HG03521 (cell line): ENCODE measurements around the gene FABP3.
"Not testable (repeated sequence)": the region's sequence is repeated elsewhere in the genome, so short reads cannot be mapped to it uniquely, and the experiment has no call there.

Source experiments
- ATAC-seq: cut with Tn5 transposase; IDR thresholded peaks from one replicate; pipeline ENCODE4 v1.9.1; 2021; ENCODE audit warnings: mild to moderate bottlenecking, moderate library complexity; ENCODE audit not compliant: unreplicated experiment

Gene FABP3

DNA sequence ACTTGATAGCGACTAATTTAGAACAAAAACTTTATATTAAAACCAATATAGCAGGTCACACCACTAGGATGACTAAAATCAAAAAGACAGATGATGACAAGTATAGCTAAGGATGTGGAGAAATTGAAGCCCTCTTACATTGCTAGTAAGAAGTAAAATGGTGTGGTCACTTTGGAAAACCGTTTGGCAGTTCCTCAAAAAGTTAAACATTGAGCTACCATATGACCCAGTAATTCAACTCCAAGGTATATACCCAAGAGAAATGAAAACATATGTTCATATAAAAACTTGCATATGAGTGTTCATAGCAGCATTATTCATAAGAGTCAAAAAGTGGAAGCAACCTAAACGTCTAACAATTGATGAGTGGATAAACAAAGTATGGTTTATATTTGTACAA is 27.1 kb upstream of the FABP3 start:
- no peak for ATAC-seq

DNA sequence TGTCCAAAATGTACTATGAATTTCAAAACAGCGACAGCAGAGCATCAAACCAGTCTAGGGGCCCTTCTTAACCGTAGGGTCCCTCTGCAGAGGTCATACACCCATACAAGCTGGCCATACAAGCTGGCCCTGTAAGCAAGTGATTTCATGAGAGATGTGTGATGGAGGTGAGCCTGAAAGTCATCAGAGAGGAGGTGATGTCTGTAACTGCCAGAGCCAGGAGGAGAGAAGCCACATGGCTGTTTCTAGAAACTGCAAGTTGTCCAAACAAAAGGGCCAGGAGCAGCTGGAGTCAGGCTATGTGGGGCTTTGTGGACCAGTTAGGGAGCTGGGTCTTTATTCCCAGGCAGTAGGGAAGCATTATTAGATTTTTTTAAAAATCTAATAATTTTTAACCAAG is 25.4 kb upstream of the FABP3 start:
- ATAC-seq, result no peak

DNA sequence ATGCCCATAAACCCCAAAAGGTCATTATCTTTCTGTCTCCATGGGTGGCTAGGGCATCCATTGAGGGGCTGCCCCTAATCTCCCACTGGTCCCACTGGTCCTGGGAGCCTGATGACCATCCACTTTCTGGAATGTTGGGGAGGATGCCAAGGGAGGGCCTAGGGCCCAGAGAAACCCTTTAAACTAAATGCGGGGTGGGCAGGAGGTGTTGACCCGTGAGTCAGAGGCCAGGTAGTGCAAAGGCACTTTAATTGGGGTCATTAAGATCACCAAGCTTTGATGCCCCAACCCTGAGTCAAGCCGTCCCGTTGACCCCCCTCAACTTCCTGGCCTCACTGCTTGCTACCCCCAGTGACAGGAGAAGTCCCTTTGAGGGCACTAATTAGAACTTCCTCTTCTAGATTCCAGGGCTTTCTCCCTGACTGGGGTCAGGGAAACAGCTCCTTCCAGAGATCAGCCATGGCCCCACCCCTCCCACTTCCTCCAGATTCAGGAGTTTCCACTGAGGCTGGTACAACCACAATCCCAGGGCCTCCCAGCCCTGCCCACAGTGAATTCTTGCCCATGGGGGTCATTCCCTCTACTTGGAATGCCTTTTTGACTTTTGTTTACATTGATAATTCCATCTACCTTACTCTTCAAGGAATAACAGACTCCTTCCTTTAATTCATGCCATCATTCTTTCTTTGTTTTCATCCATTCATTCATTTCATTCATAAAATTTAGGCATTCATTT is 24.7 kb upstream of the FABP3 start:
- ATAC-seq, result no peak

DNA sequence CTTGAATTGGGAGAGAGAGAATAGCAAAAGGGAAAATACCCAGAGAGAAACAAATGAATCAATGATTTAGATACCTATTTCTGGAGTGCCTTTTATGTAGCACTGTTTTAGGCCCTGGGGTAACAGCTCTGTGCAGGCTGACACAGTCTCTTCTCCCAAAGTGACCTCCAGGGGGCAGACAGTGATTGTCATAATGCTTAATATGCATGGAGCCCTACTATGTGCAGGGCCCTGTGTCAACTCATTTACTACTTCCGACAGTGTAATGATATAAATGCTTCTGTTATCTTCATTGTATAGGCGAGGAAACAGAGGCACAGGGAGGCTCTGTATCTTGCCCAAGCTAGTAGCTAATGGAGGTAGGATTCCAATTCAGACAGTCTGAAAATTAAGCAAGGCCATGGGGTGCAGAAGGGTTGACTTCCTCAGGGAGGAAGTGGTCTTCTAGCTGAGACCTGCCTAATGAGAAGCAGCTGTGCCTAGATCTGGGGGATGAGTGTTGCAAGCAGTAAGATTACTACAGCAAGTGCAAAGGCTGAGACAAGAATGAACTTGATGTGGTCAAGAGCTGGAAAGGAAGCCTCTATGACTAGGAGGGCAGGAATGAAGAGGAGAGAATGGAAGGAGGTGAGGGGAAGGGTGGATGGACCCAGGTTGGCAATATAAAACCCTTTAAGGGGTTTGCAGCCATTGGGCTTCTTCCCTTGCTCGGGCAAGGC is 23.9 kb upstream of the FABP3 start:
- ATAC-seq, result no peak

DNA sequence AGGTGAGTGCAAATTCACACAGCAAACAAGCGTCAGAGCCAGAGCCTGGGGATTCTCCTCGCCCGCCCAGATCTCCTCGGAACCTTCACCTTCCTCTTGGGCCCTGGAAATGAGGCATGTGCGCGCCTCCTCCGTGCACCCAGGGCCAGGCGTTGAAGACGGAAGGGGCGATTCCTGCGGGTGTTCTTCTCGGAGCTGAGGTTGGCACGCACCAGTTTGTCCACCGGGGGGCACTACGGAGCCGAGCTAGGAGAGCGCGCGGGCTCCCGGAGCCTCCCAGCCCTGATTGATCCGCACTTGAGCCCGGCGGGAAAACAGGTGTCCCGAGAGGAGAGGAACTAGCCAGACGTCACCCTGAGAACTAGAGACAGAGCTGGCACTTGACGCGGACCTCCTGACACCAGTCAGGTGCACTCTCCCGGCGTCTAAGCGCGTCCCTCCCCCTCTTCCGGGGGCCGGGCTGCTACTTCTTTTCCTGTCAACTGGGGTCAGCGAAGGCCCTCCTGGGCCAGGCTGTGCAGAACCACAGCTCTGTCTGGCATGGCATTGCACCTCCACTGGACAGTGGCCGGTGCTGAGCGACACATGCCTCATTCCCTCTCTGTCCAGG is 21.8 kb upstream of the FABP3 start:
- ATAC-seq, result no peak

DNA sequence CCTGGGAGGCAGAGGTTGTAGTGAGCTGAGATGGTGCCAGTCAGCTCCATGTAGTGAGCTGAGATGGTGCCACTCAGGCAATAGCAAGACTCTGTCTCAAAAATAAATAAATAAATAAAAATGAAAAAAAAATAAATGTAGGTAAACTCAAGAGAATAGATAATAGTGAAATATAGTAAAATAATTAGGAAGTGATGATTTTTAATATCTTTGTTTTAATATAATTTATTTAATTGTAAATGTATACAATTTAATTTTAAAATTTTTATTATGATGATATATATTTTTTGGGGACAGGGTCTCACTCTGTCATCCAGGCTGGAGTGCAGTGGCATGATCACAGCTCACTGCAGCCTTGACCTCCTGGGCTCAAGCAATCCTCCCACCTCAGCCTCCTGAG is 20.6 kb upstream of the FABP3 start:
- ATAC-seq, result no peak

DNA sequence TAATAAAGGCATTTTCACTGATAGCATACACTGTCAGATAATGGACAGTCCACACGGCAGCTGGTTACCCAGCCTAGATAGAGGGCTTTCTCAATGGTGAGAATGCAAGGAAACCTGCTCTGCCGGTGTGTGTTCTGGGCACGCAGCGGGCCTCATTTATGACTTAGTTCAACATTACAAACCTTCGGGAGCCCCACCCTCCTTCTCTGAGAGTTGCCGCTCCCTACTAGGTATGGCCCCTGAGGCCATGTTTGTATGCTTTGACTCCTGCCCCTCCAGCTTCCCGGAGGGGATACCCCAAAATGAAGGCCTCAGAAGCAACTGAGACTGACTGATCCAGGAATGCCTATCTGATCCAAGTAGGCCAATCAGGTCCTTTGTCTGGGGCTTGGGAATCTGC is 17.2 kb upstream of the FABP3 start:
- ATAC-seq, result no peak

DNA sequence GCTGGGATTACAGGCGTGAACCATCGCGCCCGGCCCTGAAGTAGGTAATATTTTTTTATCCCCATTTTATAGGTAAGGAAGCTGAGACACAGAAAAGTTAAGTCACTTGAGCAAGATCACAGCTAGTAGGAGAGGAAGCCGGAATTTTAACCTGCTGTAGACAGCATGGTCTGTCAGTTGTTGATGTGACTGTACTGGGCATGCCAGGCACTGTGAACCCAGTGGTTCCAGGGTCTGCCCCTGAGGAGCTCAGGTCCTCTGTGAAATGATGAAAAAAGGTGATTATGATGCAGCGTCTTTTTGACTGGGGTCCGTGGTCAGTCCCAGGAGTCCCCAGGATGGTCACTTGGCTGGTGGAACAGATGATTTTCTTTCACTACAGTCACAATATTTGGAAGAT is 16.7 kb upstream of the FABP3 start:
- no peak for ATAC-seq

DNA sequence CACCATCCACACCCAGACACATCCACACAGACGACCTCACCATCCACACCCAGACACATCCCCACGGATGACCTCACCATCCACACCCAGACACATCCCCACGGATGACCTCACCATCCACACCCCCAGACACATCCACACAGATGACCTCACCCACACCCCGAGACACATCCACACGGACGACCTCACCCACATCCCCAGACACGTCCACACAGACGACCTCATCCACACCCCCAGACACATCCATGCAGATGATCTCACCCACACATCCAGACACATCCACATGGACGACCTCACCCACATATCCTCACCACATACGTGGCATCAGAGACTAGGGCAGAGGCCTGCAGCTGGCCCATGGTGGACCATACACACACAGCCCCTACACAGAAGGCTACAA is 14.7 kb upstream of the FABP3 start:
- ATAC-seq, result no peak

DNA sequence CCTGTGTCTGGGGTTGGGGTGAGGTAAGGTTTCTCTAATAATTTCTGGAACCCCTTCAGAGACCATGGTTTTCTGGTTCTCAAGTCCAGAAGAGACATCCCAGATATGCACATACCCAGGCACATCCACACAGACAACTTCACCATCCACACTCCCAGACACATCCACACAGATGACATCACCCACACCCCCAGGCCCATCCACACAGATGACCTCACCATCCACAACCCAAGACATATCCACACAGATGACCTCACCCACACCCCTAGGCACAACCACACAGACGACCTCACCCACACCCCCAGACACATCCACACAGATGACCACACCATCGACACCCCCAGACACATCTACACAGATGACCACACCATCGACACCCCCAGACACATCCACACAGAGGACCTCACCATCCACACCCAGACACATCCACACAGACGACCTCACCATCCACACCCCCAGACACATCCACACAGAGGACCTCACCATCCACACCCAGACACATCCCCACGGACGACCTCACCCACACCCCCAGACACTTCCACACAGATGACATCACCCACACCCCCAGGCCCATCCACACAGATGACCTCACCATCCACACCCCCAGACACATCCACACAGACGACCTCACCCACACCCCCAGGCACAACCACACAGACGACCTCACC is 13.8 kb upstream of the FABP3 start:
- ATAC-seq, result not testable (repeated sequence)

DNA sequence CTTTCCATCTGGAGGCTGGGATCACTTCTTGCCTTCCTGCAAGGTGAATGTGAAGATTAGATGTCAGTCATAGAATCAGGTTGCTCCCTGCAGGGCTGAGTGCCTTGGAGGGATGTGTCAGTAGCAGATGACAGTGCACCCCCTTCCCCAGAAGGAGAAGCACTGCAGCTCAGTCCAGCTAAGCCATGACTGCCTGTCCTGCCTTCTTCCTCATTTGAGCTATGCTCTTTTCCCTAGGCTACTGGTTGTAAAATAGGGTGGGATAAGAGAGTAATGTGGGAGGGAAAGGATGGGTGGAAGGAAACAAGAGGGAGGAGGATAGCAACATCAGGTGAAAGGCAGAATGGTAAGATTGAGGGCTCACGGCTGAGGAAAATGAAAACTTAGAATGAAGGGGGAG is 11.1 kb upstream of the FABP3 start:
- no peak for ATAC-seq

DNA sequence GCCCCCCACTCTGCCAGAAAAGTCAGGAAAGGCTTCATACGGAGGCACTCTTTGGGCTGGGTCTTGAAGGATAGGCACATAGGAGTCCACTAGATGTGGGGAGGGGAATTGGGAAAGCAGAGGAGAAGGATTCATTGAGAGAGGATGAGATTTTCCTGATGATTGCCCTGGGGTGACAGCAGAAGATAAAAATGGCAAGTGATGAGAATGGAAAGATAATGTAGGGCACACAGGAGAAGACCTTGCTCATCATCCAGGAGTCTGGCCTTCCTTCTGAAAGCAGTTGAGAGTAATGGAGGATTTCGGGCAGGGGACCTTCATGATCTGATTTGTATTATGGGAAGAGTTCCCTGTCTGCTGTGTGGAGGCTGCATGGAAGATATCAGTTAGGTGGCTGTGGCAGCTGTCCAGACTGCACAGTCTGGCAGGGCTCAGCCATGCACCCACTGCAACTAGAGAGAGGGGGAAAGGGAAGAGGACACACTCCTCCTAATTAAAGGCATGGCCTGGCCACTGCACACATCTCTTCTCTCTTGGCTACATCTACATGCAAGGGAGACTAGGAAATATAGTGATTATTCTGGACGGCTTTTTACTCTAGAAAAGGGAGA is 9.6 kb upstream of the FABP3 start:
- ATAC-seq, result no peak

DNA sequence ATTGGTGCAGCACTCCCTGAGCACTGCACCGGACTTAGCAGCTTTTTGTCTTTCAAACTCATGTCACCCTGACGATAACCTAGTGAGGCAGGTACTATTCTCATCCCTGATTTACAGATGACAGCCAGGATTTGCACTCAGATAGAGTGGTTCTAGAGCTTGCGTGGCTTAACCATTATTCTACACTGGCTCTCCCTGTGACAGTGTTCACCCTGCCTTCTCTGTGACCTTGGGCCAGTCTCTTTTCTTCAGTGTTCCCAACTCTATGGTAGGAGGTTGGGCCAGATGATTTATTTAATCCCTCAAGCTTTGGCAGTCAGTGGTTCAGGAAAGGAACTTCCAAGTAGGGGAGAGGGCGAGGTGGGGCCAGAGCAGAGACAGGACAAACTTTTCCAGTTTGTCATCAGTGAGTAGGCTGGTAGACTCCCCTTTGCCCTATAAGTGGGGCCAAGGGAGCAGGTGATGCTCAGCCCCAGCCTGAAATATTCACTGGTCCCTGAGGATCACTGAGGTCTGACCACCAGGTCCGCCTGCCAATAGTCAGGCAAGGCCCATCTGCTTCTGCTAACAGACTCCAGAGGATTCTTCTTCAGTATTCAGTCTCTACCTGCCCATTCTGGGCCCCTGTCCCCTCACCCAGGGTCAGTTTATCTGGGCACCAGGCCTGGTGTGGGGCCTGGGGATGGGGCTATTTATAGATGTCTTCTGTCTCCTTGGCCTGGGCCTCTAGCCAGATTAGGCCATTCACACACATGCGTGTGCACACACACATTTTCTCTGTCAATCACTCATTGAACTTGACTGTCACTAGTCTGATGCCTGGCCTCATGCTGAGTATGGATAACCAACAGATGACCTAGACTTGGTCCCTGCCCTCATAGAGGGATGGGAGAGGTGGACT is 8.8 kb upstream of the FABP3 start:
- no peak for ATAC-seq

DNA sequence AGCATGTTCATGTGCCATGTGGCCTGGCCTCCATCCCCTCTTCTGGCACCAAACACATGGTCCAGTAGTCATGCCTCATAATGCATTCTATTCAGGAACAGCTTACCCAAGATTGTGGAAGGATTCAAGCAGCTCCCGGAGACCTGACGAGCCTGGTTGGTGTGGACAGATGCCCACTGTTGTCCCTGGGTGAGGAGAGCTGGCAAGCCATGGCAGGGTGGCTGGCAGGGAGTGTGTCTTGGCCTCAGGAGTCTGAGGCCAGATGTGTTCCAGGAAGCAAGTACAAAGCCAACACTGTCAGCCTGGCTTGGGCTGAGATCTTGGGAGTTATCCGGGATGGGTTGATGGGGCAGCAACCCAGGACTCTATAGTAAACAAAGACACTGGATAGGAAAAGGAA is 7.3 kb upstream of the FABP3 start:
- no peak for ATAC-seq

DNA sequence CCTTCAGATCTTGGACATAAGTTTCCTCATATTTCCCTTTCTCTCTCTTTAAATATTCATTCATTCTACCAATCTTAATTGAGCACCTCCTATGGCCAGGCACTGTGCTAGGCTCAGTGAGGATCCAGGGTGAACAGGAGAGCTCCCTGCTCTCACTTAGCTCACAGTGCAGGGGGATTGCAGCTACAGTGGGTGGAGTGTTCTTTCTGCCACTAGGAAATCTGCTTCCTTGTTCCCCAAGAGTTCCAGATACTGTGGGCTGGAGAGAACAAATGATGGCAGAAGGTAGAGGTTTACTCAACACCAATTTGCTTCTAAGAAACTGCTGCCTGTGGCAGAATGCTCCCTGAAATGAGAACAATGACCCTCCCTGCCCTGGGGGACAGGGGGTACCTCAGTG is 5.1 kb upstream of the FABP3 start:
- no peak for ATAC-seq

DNA sequence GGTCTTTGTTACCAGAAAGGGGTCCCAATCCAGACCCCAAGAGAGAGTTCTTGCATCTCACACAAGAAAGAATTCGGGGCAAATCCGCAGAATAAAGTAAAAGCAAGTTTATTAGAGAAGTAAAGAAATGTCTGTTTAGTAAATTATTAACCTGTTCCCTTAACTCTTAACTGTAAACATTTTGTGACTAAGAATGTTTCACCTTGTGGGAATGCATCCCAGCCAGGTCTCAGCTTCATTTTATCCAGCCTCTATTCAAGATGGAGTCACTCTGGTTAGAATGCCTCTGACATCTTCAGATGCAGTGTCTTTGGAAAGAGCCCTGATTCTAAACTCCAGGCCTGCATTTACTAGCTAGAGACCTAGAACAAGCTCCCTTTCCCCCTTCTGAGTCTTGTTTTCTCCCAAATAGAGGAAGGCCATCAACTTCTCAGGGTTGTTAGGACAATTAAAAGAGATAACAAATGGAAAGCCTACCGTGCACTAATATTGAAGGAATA is 4.5 kb upstream of the FABP3 start:
- no peak for ATAC-seq

DNA sequence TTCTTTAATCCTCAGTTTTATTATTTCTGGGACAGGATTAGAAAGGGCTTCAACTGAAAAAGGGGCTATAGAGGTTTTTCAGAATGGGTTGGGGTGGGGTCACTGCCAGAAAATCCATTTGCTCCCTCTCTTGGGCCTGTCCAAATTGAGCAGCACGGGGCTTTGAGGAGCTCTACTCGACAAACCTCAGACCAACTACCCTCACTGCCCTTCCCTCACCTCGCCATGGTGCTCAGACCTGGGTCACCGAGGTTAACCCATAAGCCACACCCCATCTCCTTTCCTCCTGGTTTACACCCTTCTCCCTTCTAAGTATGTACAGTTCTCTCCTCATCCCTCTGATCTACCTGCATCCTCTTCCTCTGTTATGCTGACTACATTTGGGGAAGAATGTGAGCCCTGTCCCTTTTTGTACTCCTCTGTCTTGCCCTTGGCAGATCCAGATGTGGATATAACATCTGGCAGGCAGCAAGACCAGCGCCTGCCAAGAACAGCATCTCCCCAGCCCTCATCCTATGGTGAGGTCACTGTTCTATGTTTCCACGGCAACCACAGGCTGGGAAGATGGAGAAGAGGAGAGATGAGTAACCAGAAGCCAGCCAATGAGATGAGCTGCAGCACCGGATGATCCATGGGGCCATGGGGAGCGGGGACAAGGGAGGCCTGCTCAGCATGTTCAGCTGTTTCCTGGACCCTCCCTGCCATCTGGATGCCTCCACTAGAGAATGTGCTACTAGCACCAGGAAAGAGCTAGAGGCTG is 3.7 kb upstream of the FABP3 start:
- ATAC-seq, result no peak

DNA sequence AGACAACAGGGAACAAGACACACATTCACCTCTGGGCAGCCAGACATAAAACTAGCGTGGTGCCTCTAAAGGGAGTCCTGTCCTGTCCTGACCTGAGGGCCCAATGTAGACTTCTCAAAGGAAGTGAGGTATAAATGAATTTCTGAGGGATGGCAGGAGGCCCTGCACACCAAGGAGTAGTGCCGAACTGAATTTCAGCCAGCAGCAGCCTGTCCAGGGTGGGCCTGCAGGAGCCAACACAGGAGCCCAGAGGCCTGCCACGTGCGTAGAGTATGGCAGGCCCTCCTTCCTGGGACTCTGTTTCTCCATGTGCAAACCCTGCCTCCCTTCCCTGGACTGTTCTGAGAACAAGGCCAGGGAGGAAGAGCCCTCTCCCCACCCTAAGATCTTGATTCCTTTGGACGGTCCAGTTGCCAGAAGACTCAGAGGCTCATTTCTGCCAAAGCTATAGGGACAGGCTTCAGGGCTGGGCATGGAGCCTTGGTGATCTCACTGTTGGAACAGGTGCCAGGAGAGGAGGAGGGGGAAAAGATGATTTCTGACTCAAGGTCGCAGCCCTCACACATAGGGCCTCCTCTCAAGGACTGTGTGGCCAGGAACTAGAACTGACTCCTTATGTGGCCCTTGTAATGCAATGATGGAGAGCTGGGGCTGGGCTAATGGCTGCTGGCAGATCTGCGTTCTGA is 1.8 kb upstream of the FABP3 start:
- no peak for ATAC-seq
